AG04450 (cell line): ENCODE measurements around the gene MAP1S. TPM values are rescaled to one million over a fixed set of nuclear protein-coding genes. Genes with fewer than 3 reads are reported as not detected.

Experiments
- CTCF ChIA-PET: fragments of 300-600, 350-600 bp; formaldehyde crosslinking; extraction: SDS; loops from one replicate; lab custom pipeline; 2022; ENCODE audit warnings: antibody characterized with exemption, inconsistent platforms; lab: Charles Lee
- POLR2A ChIA-PET: fragments of 350-600 bp; formaldehyde crosslinking; extraction: SDS; loops from one replicate; lab custom pipeline; 2021; ENCODE audit warnings: antibody characterized with exemption, inconsistent platforms; lab: Yijun Ruan, JAX
- DNase-seq: peaks from one replicate; pipeline ENCODE4 v3.0.0-alpha.2; 2011; ENCODE audit warnings: low read depth, low spot score
- H3K27ac ChIP-seq: one replicate; pipeline ENCODE4 v1.5.1; 2012; ENCODE audit warnings: low read depth, low read length, control low read depth
- H3K27me3 ChIP-seq: one replicate; pipeline ENCODE4 v1.6.0; 2012; ENCODE audit warnings: low read length; ENCODE audit not compliant: control insufficient read depth, insufficient read depth
- H3K4me3 ChIP-seq: 2 replicates; pipeline ENCODE4 v1.5.1; 2011; ENCODE audit warnings: mild to moderate bottlenecking, low read depth, low read length, control low read depth
- H3K9me3 ChIP-seq: 2 replicates; pipeline ENCODE4 v1.5.1; 2012; ENCODE audit warnings: low read length; ENCODE audit not compliant: control insufficient read depth, insufficient read depth
- polyA plus RNA-seq: library from polyadenylated mRNA; depleted of rRNA; stranded (reverse); fragments of >200 nt; gene quantifications from 2 replicates; pipeline ENCODE4 v1.2.3, GENCODE V29; 2011
- TF ChIP-seq, protein P1 (sequence below): IDR thresholded peaks from 2 replicates; pipeline ENCODE4 v1.5.1; 2011; ENCODE audit warnings: low read depth, low read length, control low read depth, inconsistent platforms

Gene MAP1S
- polyA plus RNA-seq, 1 experiment: 8.2 TPM

DNA sequence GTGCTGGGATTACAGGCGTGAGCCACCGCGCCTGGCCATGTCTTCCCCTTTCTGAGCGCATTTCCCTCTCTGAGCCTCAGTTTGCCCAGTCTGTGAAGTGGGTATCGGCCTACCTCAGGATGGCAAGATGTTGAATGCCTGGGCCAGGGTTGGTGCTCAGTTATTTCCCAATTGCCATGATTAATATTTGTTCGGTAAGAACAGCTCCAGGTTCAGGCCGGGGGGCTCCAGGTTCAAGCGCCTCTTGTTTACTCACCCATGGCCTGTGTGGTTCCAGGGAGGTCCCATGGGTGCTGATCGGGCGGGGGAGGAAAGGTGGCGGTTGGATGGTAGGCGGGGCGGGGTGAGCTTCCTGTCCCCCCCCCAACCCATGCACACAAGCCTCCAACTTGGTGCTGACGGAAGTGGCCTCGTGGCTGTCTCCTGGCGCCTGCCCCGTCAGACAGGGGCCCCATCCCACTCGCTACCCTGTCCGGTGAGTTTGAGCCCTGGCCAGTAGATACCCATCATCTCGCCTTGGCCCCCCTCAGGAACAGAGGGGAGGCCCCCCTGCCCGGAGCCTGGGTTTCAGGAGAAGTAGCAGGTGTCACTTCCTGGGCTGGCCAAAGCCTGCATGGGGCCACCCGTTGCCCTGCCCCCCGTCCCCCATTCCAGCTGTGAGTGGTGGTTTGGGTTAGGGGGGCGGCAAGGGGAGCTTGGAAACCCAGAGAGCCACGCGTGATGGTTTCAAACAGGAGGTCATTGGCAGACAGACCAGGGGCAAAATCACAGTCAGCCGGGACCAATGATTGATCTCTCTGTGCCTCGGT, 32.0 kb downstream of the MAP1S start, which contains the start of gene FCHO1:
FCHO1 (plus strand) TSS at position 375 of the 809 bp plus-strand sequence. CDS start 3,688 bp downstream, outside the sequence.
- POLR2A ChIA-PET: interaction anchor here (0.7 kb wide), 1 partner anchor 379 kb away, joined by 12 read pairs; no protein-coding TSS in a partner anchor
- CTCF ChIA-PET: interaction anchor here (0.6 kb wide), 1 partner anchor 191 kb away, joined by 3 read pairs; no protein-coding TSS in a partner anchor
- H3K27me3 ChIP-seq: peaks cover 3% of the 10 kb centered on the region
- DNase-seq: no peak
- TF ChIP-seq, protein P1, sequence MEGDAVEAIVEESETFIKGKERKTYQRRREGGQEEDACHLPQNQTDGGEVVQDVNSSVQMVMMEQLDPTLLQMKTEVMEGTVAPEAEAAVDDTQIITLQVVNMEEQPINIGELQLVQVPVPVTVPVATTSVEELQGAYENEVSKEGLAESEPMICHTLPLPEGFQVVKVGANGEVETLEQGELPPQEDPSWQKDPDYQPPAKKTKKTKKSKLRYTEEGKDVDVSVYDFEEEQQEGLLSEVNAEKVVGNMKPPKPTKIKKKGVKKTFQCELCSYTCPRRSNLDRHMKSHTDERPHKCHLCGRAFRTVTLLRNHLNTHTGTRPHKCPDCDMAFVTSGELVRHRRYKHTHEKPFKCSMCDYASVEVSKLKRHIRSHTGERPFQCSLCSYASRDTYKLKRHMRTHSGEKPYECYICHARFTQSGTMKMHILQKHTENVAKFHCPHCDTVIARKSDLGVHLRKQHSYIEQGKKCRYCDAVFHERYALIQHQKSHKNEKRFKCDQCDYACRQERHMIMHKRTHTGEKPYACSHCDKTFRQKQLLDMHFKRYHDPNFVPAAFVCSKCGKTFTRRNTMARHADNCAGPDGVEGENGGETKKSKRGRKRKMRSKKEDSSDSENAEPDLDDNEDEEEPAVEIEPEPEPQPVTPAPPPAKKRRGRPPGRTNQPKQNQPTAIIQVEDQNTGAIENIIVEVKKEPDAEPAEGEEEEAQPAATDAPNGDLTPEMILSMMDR: no peak
- no peak within 1 kb of the TSS for H3K4me3 ChIP-seq
- no peak within 1 kb of the TSS for H3K27ac ChIP-seq
- H3K9me3 ChIP-seq: no peaks in the 10 kb centered on the region

DNA sequence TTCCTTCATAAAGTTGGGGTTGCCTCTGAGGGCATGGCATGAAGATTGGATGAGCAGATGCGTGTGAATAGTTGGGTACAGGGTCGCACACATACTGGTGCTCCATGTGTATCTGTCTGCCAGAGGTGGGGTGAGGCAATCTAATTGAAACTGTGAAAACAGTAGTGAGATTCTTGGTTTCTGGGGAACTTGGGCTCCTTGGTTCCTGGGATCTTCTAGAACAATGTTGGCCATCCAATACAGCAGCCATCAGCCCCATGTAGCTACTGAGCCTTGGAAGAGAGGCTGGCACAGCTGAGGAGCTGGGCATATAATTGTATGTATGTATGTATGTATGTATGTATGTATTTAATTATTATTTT, 32.6 kb downstream of the MAP1S start:
- CTCF ChIA-PET: interaction anchor here (0.5 to 0.6 kb wide), 2 partner anchors 192 to 493 kb away, joined by 3 read pairs; no protein-coding TSS in a partner anchor
- no peak for DNase-seq
- peaks cover 3% of the 10 kb centered on the region for H3K27me3 ChIP-seq
- H3K9me3 ChIP-seq: no peaks in the 10 kb centered on the region
- TF ChIP-seq, protein P1: no peak
- POLR2A ChIA-PET: no interaction called here
- H3K27ac ChIP-seq: no peak overlapping the region
- no peak overlapping the region for H3K4me3 ChIP-seq

DNA sequence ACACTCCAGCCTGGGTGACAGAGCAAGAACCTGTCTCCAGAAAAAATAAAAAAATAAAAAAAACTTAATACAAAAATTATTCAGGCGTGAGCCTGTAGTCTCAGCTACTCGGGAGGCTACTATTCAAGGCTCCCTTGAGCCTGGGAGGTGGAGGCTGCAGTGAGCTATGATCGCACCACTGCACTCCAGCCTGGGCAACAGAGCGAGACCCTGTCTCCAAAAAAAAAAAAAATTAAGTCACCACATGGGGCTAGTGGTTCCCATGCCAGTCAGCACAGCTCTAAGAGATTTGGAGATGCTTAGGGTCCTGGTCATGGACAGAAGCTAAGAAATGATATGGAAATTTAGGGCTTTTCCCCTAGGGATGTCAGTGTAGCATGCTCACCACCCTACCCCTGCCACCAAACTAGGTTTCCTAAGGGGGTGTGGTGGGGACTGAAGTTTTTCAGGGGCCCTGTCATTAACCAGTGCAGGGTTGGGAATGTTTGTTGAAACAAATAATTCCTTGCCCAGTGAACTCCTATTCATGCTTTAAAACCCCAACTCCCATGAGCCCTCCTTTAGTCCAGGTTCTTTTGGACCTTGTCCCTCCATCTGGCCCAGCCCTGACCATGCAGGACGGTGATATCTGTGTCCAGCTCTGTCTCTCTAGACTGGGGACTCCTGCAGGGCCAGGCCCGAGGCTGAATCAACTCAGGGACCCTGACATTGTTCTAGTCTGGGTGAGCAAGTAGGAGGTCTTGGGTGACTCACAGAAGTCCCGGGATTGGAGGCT, 33.8 kb downstream of the MAP1S start:
- H3K9me3 ChIP-seq: no peaks in the 10 kb centered on the region
- H3K4me3 ChIP-seq: no peak overlapping the region
- CTCF ChIA-PET: interaction anchor here (1.0 to 1.7 kb wide), 2 partner anchors 13 kb away, joined by 7 to 9 read pairs; no protein-coding TSS in a partner anchor

DNA sequence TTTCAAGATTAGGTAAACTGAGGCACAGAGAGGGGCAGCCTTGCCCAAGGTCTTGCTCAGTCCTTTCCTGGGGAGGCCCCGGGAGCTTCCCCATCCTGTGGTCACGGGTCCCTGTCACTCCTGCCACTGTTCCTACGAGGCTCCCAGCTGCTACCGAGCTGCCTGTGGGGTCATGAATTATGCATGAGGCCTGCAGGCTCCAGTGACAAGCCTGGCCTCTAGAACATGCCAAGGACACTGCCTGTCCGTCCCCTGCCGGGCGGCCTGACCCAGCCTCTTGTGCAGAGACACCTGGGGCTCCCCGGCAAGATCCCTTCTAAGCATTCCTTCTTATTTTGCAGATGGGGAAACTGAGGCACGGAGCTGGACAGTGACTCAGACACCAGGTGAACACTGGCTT, 34.7 kb downstream of the MAP1S start:
- no peak overlapping the region for H3K27ac ChIP-seq
- ChIA-PET POLR2A (no interaction called here), CTCF (interaction anchor here (1.7 kb wide), 1 partner anchor 12 kb away, joined by 9 read pairs; no protein-coding TSS in a partner anchor)
- H3K4me3 ChIP-seq: no peak overlapping the region
- TF ChIP-seq, protein P1: no peak
- H3K27me3 ChIP-seq: peaks cover 3% of the 10 kb centered on the region
- DNase-seq: no peak
- H3K9me3 ChIP-seq: no peaks in the 10 kb centered on the region

More for the DNA sequence above, 33.8 kb downstream of the MAP1S start:
- Histone ChIP-seq H3K27ac (no peak overlapping the region), H3K27me3 (peaks cover 3% of the 10 kb centered on the region)
- POLR2A ChIA-PET: interaction anchor here (0.6 to 0.7 kb wide), 3 partner anchors 12 to 37 kb away, joined by 4 to 12 read pairs (median 9); no protein-coding TSS in a partner anchor
- TF ChIP-seq, protein P1: no peak
- DNase-seq: no peak
